NOMO-1 treated with dmso at 0.1 percent for 144 hours (cell line): ENCODE data around the gene CMTM8.

Source experiments
- DNase-seq: peaks from one replicate; lab custom pipeline; 2025; ENCODE audit not compliant: unreplicated experiment; lab: John Stamatoyannopoulos, UW

The CMTM8 gene

GRCh38 chr3:32276279-32276841 is 37.9 kb downstream of the CMTM8 start:
- no peak for DNase-seq

- no peak for DNase-seq
Observed at GRCh38 chr3:32278714-32279113, 40.2 kb downstream of the CMTM8 start.

GRCh38 chr3:32280262-32280910 is 41.9 kb downstream of the CMTM8 start:
- no peak for DNase-seq

GRCh38 chr3:32281570-32282106 is 43.2 kb downstream of the CMTM8 start:
- DNase-seq = no peak

GRCh38 chr3:32282578-32283154 is 44.2 kb downstream of the CMTM8 start:
- DNase-seq = no peak

GRCh38 chr3:32283304-32283703 is 44.8 kb downstream of the CMTM8 start:
- no peak for DNase-seq

GRCh38 chr3:32284443-32285212 is 46.1 kb downstream of the CMTM8 start:
- no peak for DNase-seq

GRCh38 chr3:32285891-32286290 is 47.4 kb downstream of the CMTM8 start:
- no peak for DNase-seq

- no peak for DNase-seq
Observed at GRCh38 chr3:32288819-32289218, 50.3 kb downstream of the CMTM8 start.

GRCh38 chr3:32290619-32291018 is 52.1 kb downstream of the CMTM8 start:
- no peak for DNase-seq

GRCh38 chr3:32292085-32292796 is 53.8 kb downstream of the CMTM8 start:
- no peak for DNase-seq

- DNase-seq = no peak
Observed at GRCh38 chr3:32293903-32294302, 55.4 kb downstream of the CMTM8 start.

- peak; percentile 41 for DNase-seq
Observed at GRCh38 chr3:32296251-32297204, 58.0 kb downstream of the CMTM8 start.

GRCh38 chr3:32297366-32297765 is 58.9 kb downstream of the CMTM8 start:
- no peak for DNase-seq

- no peak for DNase-seq
Observed at GRCh38 chr3:32301426-32301825, 62.9 kb downstream of the CMTM8 start.

GRCh38 chr3:32302601-32303398 is 64.3 kb downstream of the CMTM8 start:
- DNase-seq = no peak

- DNase-seq = no peak
Observed at GRCh38 chr3:32303399-32303747, 64.9 kb downstream of the CMTM8 start.

GRCh38 chr3:32303977-32304881 is 65.7 kb downstream of the CMTM8 start:
- DNase-seq = no peak
